Measurements from ENCODE around the gene TRPC4. TPM values are rescaled to one million over a fixed set of nuclear protein-coding genes. Genes with fewer than 3 reads are reported as not detected.

The TRPC4 gene
- total RNA-seq, 2 experiments from 2014 or later = not detected

DNA sequence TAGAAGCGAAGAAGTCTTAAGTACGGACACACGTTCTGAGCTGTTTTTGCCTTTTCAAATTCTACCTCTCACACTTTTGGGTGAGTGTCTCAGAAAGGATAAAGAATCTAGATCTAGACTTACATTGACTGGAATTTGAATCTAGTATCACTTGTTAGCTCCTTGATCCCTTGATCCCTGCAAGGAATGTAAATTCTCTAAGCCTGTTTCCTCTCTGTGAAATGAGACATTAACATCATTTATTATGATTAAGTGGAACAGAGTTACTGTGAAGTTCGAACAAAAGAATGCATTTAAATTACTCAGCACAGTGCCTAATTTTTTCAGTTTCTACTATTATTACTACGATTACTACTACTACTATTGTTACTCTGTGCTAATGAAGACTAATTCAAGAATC lies 184.4 kb downstream of the TRPC4 start:
- CTCF ChIA-PET = no interaction called here
- no peak overlapping the region for H3K4me3 Mint-ChIP-seq

DNA sequence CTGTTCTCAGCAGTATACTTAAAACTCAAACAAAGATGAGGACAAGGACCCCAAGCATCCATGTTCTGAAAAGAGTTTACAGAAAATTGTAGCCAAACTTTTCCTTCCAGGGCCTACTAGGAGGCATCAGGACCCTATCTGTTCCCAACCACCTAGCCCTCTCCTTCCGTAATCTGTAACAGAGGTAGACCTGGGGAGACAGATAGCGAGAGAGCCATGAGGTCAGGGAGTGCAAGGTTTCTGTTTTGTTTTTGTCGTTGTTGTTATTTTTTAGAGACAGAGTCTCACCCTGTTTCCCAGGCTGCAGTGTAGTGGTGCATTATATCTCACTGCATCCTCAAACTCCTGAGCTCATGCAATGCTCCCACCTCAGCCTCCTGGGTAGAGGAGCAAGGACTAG lies 187.1 kb downstream of the TRPC4 start:
- no peaks in the 10 kb centered on the region for H3K4me1 Mint-ChIP-seq (ENCODE audit: low read depth)
- no peak overlapping the region for H3K4me3 ChIP-seq (ENCODE audit: low read length)
- ChIA-PET CTCF (no interaction called here), POLR2A (no interaction called here)
- no peaks in the 10 kb centered on the region for H3K27me3 Mint-ChIP-seq
- TF ChIP-seq, protein P1, sequence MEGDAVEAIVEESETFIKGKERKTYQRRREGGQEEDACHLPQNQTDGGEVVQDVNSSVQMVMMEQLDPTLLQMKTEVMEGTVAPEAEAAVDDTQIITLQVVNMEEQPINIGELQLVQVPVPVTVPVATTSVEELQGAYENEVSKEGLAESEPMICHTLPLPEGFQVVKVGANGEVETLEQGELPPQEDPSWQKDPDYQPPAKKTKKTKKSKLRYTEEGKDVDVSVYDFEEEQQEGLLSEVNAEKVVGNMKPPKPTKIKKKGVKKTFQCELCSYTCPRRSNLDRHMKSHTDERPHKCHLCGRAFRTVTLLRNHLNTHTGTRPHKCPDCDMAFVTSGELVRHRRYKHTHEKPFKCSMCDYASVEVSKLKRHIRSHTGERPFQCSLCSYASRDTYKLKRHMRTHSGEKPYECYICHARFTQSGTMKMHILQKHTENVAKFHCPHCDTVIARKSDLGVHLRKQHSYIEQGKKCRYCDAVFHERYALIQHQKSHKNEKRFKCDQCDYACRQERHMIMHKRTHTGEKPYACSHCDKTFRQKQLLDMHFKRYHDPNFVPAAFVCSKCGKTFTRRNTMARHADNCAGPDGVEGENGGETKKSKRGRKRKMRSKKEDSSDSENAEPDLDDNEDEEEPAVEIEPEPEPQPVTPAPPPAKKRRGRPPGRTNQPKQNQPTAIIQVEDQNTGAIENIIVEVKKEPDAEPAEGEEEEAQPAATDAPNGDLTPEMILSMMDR (IDR thresholded peaks at IDR 0.05) = no peak
- peaks cover 0 to 3% of the 10 kb centered on the region in 2 experiments for H3K9me3 ChIP-seq (ENCODE audit: control insufficient read depth in 1 of 2, insufficient read depth in 1 of 2, low read length in 2 of 2)
- no peaks in the 10 kb centered on the region for H3K27me3 ChIP-seq (ENCODE audit: control insufficient read depth in 1 of 2, insufficient read depth in 2 of 2, low read length in 2 of 2)
- H3K27ac ChIP-seq (ENCODE audit: low read depth in 1 of 2, low read length in 2 of 2) = no peak overlapping the region
- intact Hi-C loops (cut with DNase I, micrococcal nuclease) = no loop called here
- H3K9me3 Mint-ChIP-seq = no peaks in the 10 kb centered on the region
- no peaks in the 10 kb centered on the region for H3K4me1 ChIP-seq (ENCODE audit: insufficient read depth, low read length)
- ATAC-seq (ENCODE audit: poor library complexity) (no peak), DNase-seq (no peak)
- no peaks in the 10 kb centered on the region for H3K36me3 ChIP-seq (ENCODE audit: insufficient read depth, low read length)
- no peaks in the 10 kb centered on the region for H3K36me3 Mint-ChIP-seq (ENCODE audit: low read depth)
- no peak overlapping the region for H3K27ac Mint-ChIP-seq
- no peak overlapping the region for H3K4me3 Mint-ChIP-seq

More for the DNA sequence above, 184.4 kb downstream of the TRPC4 start:
- Mint-ChIP-seq H3K9me3 (no peaks in the 10 kb centered on the region), H3K27me3 (no peaks in the 10 kb centered on the region), H3K4me1 (ENCODE audit: low read depth) (no peaks in the 10 kb centered on the region), H3K27ac (no peak overlapping the region), H3K36me3 (ENCODE audit: low read depth) (no peaks in the 10 kb centered on the region)
- Histone ChIP-seq H3K27ac (ENCODE audit: low read depth in 1 of 2, low read length in 2 of 2) (no peak overlapping the region), H3K27me3 (ENCODE audit: control insufficient read depth in 1 of 2, insufficient read depth in 2 of 2, low read length in 2 of 2) (no peaks in the 10 kb centered on the region), H3K9me3 (ENCODE audit: control insufficient read depth in 1 of 2, insufficient read depth in 1 of 2, low read length in 2 of 2) (peaks cover 0 to 4% of the 10 kb centered on the region in 2 experiments), H3K36me3 (ENCODE audit: insufficient read depth, low read length) (no peaks in the 10 kb centered on the region), H3K4me1 (ENCODE audit: insufficient read depth, low read length) (no peaks in the 10 kb centered on the region), H3K4me3 (ENCODE audit: low read length) (no peak overlapping the region)
- POLR2A ChIA-PET = no interaction called here
- DNase-seq (no peak), ATAC-seq (ENCODE audit: poor library complexity) (no peak)
- TF ChIP-seq, protein P1 (IDR thresholded peaks at IDR 0.05) = no peak
- intact Hi-C loops (cut with DNase I, micrococcal nuclease) = no loop called here

DNA sequence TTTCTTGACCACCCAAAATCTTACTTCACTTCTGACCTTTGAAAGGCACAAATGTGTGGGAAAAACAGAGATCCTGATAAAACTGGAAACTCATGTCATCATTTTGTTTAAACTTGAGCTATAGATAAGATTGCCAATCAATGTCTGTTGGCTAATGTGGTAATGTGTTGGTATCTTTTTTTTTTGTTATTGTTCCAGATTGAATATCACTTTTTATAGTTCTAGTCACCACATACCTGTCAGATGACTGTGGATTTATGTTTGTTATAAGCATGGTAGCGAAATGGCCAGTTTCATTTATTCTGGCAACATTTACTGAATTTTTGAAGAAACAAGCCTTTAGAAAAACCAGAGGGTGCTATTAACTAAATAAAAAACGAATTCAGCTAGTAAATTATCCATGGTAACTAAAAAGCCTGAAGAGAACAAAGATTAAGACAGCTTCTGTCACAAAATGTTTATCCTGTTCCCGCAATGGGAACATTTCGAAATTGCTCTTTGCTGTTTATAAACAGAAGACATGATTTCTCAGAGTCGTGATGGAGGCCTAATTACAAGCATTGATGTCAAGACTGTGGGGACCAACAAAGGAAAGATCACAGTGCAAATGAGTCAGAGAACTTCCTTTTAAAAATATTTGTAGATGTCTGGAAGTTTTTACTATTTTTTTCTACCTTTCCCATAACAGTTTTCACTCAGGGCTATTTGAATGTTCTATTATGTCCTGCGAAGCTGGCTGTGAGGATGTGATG lies 188.1 kb downstream of the TRPC4 start:
- POLR2A ChIA-PET = no interaction called here
- CTCF ChIA-PET = no interaction called here
- H3K27me3 Mint-ChIP-seq = no peaks in the 10 kb centered on the region

More for the DNA sequence above, 188.1 kb downstream of the TRPC4 start:
- no peak overlapping the region for H3K27ac ChIP-seq (ENCODE audit: low read depth in 1 of 2, low read length in 2 of 2)
- H3K27me3 ChIP-seq (ENCODE audit: control insufficient read depth in 1 of 2, insufficient read depth in 2 of 2, low read length in 2 of 2) = no peaks in the 10 kb centered on the region
- no peaks in the 10 kb centered on the region for H3K36me3 ChIP-seq (ENCODE audit: insufficient read depth, low read length)
- intact Hi-C loops (cut with DNase I, micrococcal nuclease) = no loop called here
- Mint-ChIP-seq H3K4me1 (ENCODE audit: low read depth) (no peaks in the 10 kb centered on the region), H3K9me3 (no peaks in the 10 kb centered on the region), H3K27ac (no peak overlapping the region), H3K36me3 (ENCODE audit: low read depth) (no peaks in the 10 kb centered on the region), H3K4me3 (no peak overlapping the region)
- H3K4me1 ChIP-seq (ENCODE audit: insufficient read depth, low read length) = no peaks in the 10 kb centered on the region
- ATAC-seq (ENCODE audit: poor library complexity) = no peak
- no peak overlapping the region for H3K4me3 ChIP-seq (ENCODE audit: low read length)
- peaks cover 0 to 4% of the 10 kb centered on the region in 2 experiments for H3K9me3 ChIP-seq (ENCODE audit: control insufficient read depth in 1 of 2, insufficient read depth in 1 of 2, low read length in 2 of 2)
- TF ChIP-seq, protein P1 (IDR thresholded peaks at IDR 0.05) = no peak
- no peak for DNase-seq
